Esophagus muscularis mucosa (tissue), 4 donors: ENCODE measurements around the gene SLC39A8. TPM values are rescaled to one million over a fixed set of nuclear protein-coding genes. Genes with fewer than 3 reads are reported as not detected.

Experiments
- DNase-seq: peaks from one replicate; pipeline ENCODE4 v3.0.0-alpha.2; 2017; ENCODE audit errors: extremely low spot score
- H3K27ac ChIP-seq, 4 donors: fragments of 200-600 bp; sonication (generic); replicated peaks in 1 of 4; 1 replicate in 3 of 4; 2 replicates in 1 of 4; pipeline ENCODE4 v1.5.1; 2016 to 2019; ENCODE audit warnings: mild to moderate bottlenecking in 1 of 4
- H3K27me3 ChIP-seq, 4 donors: fragments of 200-600 bp; sonication (generic); one replicate each; pipeline versions ENCODE4 v1.5.1 to v1.6.0; 2016 to 2019
- H3K36me3 ChIP-seq, 4 donors: fragments of 200-600 bp; sonication (generic); one replicate each; pipeline ENCODE4 v1.5.1; 2016 to 2019
- H3K4me1 ChIP-seq, 4 donors: fragments of 200-600 bp; sonication (generic); one replicate each; pipeline ENCODE4 v1.5.1; 2016 to 2019
- H3K4me3 ChIP-seq, 4 donors: fragments of 200-600 bp; sonication (generic); 1 replicate in 2 of 4; 2 replicates in 2 of 4; pipeline ENCODE4 v1.5.1; 2016 to 2019; ENCODE audit warnings: mild to moderate bottlenecking in 4 of 4, moderate library complexity in 1 of 4
- H3K9me3 ChIP-seq, 4 donors: fragments of 200-600 bp; sonication (generic); 1 replicate in 3 of 4; 2 replicates in 1 of 4; pipeline ENCODE4 v1.5.1; 2016 to 2019
- CTCF ChIP-seq, 3 experiments: fragments of 200-600 bp in 2 of 3; fragments of 450-650 bp in 1 of 3; sonication (generic) in 2 of 3; IDR thresholded peaks; one replicate each; pipeline ENCODE4 v1.5.1; 2017 to 2019; ENCODE audit warnings: antibody characterized with exemption in 3 of 3, mild to moderate bottlenecking in 2 of 3, moderate library complexity in 1 of 3
- EP300 ChIP-seq: sonication (generic); formaldehyde crosslinking; IDR thresholded peaks from one replicate; pipeline ENCODE4 v1.6.1; 2017; ENCODE audit warnings: antibody characterized with exemption
- POLR2A ChIP-seq: fragments of 450-650 bp; IDR thresholded peaks from one replicate; pipeline ENCODE4 v1.6.1; 2017; ENCODE audit warnings: antibody characterized with exemption, moderate library complexity, mild to moderate bottlenecking, low read depth
- POLR2AphosphoS5 ChIP-seq, 2 donors: sonication (generic); formaldehyde crosslinking; IDR thresholded peaks; one replicate each; pipeline ENCODE4 v1.6.1; 2017; ENCODE audit warnings: antibody characterized with exemption in 2 of 2
- WGBS: methylation state at CpG from one replicate; pipeline ENCODE4 v1.1.5; 2018; 5-methylcytosine and 5-hydroxymethylcytosine counted together
- intact Hi-C: fragments of 100-400 bp; cut with DNase I; formaldehyde crosslinking; loops from one replicate; pipeline ENCODE4 v1.15.1; 2023
- total RNA-seq, 4 donors: library from RNA; depleted of rRNA; stranded (reverse); fragments of >200 nt; gene quantifications; one replicate each; pipeline versions ENCODE4 v1.1.0 to v1.2.1, GENCODE V29; 2016

Gene SLC39A8
- total RNA-seq, 4 donors from 2014 or later, result 4.0 to 6.6 (median 6.0) TPM

- H3K27ac ChIP-seq, result no peak overlapping the region
- H3K36me3 ChIP-seq, result no peaks in the 10 kb centered on the region
- H3K9me3 ChIP-seq, result no peaks in the 10 kb centered on the region
- intact Hi-C loops, result no loop called here
- TF ChIP-seq POLR2A (no peak), CTCF (IDR thresholded peaks at IDR 0.05) (no peak), POLR2AphosphoS5 (IDR thresholded peaks at IDR 0.05) (no peak), EP300 (no peak)
- H3K4me3 ChIP-seq, result no peak overlapping the region
- H3K27me3 ChIP-seq, result no peaks in the 10 kb centered on the region
- WGBS, result 97% methylated on average over 2 of the region's 2 CpGs
- H3K4me1 ChIP-seq, result peaks cover 0 to 8% (median 3%) of the 10 kb centered on the region in 4 donors
- no peak for DNase-seq
Observed at GRCh38 chr4:102316585-102316984, 28.7 kb downstream of the SLC39A8 start.

- no peaks in the 10 kb centered on the region for H3K9me3 ChIP-seq
- intact Hi-C loops, result no loop called here
- no peak overlapping the region for H3K4me3 ChIP-seq
- WGBS, result 89% methylated on average over 2 of the region's 2 CpGs
- peaks cover 0 to 8% (median 3%) of the 10 kb centered on the region in 4 donors for H3K4me1 ChIP-seq
- no peaks in the 10 kb centered on the region for H3K36me3 ChIP-seq
- H3K27ac ChIP-seq, result no peak overlapping the region
- TF ChIP-seq POLR2AphosphoS5 (IDR thresholded peaks at IDR 0.05) (no peak), CTCF (IDR thresholded peaks at IDR 0.05) (no peak), EP300 (no peak), POLR2A (no peak)
- no peaks in the 10 kb centered on the region for H3K27me3 ChIP-seq
- no peak for DNase-seq
Observed at GRCh38 chr4:102315532-102315931, 29.8 kb downstream of the SLC39A8 start.

GRCh38 chr4:102312417-102312816 is 32.9 kb downstream of the SLC39A8 start:
- Histone ChIP-seq H3K27ac (no peak overlapping the region), H3K27me3 (no peaks in the 10 kb centered on the region), H3K4me1 (no peaks in the 10 kb centered on the region), H3K36me3 (no peaks in the 10 kb centered on the region), H3K4me3 (no peak overlapping the region), H3K9me3 (no peaks in the 10 kb centered on the region)
- DNase-seq, result no peak
- WGBS, result 76% methylated on average over 2 of the region's 2 CpGs
- TF ChIP-seq POLR2A (no peak), EP300 (no peak), POLR2AphosphoS5 (IDR thresholded peaks at IDR 0.05) (no peak), CTCF (IDR thresholded peaks at IDR 0.05) (no peak)
- intact Hi-C loops, result no loop called here

GRCh38 chr4:102311912-102312311 is 33.4 kb downstream of the SLC39A8 start:
- Histone ChIP-seq H3K27me3 (no peaks in the 10 kb centered on the region), H3K4me1 (no peaks in the 10 kb centered on the region), H3K4me3 (no peak overlapping the region), H3K27ac (no peak overlapping the region), H3K36me3 (no peaks in the 10 kb centered on the region), H3K9me3 (no peaks in the 10 kb centered on the region)
- 73% methylated on average over 2 of the region's 2 CpGs for WGBS
- TF ChIP-seq CTCF (IDR thresholded peaks at IDR 0.05) (no peak), POLR2A (no peak), EP300 (no peak), POLR2AphosphoS5 (IDR thresholded peaks at IDR 0.05) (no peak)
- no peak for DNase-seq
- intact Hi-C loops, result no loop called here

GRCh38 chr4:102311407-102311806 is 33.9 kb downstream of the SLC39A8 start:
- H3K27me3 ChIP-seq, result no peaks in the 10 kb centered on the region
- no peaks in the 10 kb centered on the region for H3K36me3 ChIP-seq
- intact Hi-C loops, result no loop called here
- H3K4me3 ChIP-seq, result no peak overlapping the region
- no peak overlapping the region for H3K27ac ChIP-seq
- H3K9me3 ChIP-seq, result no peaks in the 10 kb centered on the region
- DNase-seq, result no peak
- no peaks in the 10 kb centered on the region for H3K4me1 ChIP-seq
- WGBS, result 100% methylated on average over 1 of the region's 1 CpG
- no peak for TF ChIP-seq CTCF (IDR thresholded peaks at IDR 0.05)
- no peak for TF ChIP-seq POLR2AphosphoS5 (IDR thresholded peaks at IDR 0.05)
- TF ChIP-seq POLR2A, result no peak
- no peak for TF ChIP-seq EP300
